Measurements from ENCODE around the gene RAB40C.

RAB40C gene

DNA sequence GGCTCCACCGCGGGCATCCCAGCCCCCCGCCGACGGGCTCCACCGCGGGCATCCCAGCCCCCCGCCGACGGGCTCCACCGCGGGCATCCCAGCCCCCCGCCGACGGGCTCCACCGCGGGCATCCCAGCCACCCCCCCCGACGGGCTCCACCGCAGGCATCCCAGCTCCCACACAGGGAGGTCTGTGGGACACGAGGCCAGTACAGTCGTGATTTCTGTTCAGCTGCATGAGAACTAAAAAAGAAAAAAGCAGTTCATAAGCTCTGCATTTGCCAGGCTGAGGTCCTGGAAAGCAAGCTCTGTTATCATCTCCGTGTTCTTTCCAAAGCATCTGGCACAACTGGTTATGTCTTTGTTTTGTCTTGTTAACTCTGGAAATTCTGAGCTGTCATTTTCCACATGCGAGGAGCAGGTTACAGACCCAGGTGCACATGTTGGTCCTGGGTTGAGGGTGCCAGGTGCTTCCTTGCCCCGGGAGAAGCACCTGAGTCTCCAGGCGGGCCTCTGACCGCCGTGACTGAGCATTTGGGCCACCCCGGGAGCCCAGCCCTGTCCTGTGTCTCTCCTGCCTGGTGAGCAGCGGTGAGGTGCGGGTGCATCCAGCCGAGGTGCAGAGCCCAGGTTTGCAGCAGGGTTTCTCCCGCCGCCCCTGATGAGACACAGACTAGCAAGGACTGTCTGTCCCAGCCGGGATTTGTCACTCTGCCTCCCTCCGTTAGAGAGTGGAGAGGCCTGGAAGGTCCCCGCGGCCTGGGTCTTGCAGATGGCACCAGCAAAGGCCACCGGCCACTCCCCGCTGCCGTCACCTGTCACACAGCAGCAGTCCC is 31.0 kb downstream of the RAB40C start:
- no peak for DNase-seq (ENCODE audit: low spot score)
- H3K4me3 Mint-ChIP-seq, result no peak overlapping the region
- no peaks in the 10 kb centered on the region for H3K36me3 Mint-ChIP-seq (ENCODE audit: low read depth)
- H3K9me3 Mint-ChIP-seq, result no peaks in the 10 kb centered on the region
- no peak overlapping the region for H3K27ac Mint-ChIP-seq
- H3K27me3 Mint-ChIP-seq (ENCODE audit: low read depth), result no peaks in the 10 kb centered on the region
- no peaks in the 10 kb centered on the region for H3K4me1 Mint-ChIP-seq (ENCODE audit: low read depth)

DNA sequence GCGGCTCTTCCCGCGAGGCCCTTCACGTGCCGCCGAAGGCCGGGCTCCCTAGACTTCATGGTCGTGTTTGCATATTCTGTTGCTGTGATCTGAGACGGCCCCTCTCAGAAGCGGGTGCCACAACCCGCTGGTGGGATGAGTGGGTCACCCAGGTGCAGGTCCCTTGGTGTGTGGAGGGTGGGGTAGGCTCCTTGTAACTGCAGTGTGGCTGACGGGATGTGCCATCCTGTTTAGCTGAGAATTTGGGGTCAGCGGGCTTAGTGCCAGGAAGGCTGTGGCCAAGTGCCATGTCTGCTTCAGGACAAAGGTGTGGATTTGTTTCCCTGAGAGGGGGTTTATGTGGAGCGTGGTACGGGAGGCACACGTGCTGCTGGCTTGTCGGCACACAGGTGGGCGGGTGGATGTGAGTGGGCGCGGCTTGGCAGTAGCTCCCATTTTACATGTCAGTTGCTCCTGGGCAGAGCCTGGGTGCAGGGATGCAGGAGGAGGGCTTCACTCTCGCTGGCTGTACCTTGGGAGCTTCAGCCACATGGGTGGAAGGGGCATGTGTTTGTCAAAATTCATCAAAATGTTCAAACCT is 31.8 kb downstream of the RAB40C start:
- Mint-ChIP-seq H3K27me3 (ENCODE audit: low read depth) (no peaks in the 10 kb centered on the region), H3K27ac (no peak overlapping the region), H3K9me3 (no peaks in the 10 kb centered on the region), H3K4me3 (no peak overlapping the region), H3K4me1 (ENCODE audit: low read depth) (no peaks in the 10 kb centered on the region), H3K36me3 (ENCODE audit: low read depth) (no peaks in the 10 kb centered on the region)
- no peak for DNase-seq (ENCODE audit: low spot score)

DNA sequence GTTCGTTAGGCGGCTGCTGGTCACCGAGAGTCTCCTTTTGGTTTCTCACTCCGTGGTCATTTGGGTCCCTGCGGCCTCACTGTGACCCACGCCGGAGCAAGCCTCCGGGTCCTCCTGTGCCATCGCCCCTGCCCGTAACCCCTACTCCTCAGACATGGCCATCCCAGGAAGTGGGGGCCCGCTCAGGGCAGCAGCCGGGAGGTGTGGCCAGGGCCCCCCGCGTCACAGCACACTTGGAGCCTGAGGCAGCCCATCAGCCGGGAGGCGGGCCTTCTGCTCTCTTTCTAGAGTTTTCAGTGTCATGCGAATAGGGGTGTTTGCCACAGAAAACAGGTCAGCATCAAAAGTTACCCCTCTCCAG is 33.0 kb downstream of the RAB40C start:
- DNase-seq (ENCODE audit: low spot score), result no peak
- H3K27me3 Mint-ChIP-seq (ENCODE audit: low read depth), result no peaks in the 10 kb centered on the region
- no peaks in the 10 kb centered on the region for H3K9me3 Mint-ChIP-seq
- no peak overlapping the region for H3K4me3 Mint-ChIP-seq
- no peak overlapping the region for H3K27ac Mint-ChIP-seq
- H3K4me1 Mint-ChIP-seq (ENCODE audit: low read depth), result no peaks in the 10 kb centered on the region
- no peaks in the 10 kb centered on the region for H3K36me3 Mint-ChIP-seq (ENCODE audit: low read depth)

DNA sequence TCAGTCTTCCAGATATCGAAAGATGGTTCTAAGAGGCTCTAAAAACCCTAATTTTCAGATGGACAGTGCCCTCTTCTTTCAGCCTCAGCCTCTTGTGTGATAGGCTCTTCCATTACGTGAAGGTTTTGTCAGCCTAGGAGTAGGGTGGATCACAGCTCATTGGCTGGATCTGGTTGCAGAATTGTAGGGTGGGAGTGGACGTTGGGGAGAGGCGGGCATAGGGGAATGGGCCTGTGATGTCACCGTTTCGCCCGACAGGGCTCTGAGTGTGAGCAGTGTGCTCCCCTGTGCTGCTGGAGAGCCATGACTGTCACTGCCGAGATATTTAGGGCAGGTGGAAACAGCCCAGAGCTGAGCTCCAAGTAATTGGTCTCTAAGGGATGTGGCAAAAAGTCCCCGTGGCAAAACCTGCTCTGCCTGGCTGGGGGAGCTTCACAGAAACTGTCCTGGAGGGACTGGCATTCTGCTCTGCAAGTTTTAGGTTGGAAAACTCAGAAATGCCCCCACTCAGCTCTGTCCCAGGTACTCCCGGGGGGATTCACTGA is 34.7 kb downstream of the RAB40C start:
- no peak for DNase-seq (ENCODE audit: low spot score)
- no peak overlapping the region for H3K27ac Mint-ChIP-seq
- H3K4me1 Mint-ChIP-seq (ENCODE audit: low read depth), result no peaks in the 10 kb centered on the region
- no peaks in the 10 kb centered on the region for H3K9me3 Mint-ChIP-seq
- H3K27me3 Mint-ChIP-seq (ENCODE audit: low read depth), result no peaks in the 10 kb centered on the region
- no peak overlapping the region for H3K4me3 Mint-ChIP-seq
- H3K36me3 Mint-ChIP-seq (ENCODE audit: low read depth), result no peaks in the 10 kb centered on the region

DNA sequence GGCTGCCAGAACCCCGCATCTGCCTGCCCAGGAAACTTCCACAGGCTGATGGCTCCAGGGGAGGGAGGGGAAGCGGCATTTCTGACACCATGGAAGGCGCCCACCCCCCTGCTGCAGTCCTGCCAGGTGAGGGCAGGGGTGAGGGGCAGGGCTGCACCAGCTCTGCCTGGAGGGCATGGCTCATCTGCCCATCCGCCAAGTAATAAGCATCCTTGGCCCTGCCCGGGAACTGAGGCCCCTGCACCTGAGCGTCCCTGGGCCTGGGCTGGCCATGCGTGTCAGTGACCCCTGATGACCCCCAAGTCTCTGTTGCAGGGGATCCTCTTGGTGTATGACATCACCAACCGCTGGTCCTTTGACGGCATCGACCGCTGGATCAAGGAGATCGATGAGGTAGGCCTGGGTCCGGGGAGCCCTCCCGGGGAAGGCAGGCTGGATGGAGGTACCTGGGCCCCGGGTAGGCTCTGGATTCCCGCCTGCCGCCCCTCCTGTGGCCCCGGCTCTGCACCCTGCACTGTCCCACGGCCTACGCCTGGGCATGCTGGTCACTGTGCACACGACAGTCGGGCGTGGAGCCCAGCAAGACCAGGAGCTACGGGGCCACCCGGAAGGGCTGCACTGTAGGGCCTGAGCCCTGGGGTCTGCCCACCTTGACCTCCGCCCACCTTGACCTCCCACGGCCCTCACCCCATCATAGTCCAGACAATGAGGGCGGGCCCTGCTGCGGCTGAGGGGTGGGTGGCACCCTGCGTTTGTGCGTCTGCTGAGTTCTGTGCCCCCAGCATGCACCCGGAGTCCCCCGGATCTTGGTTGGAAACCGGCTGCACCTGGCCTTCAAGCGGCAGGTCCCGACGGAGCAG is 35.5 kb downstream of the RAB40C start:
- no peak for DNase-seq (ENCODE audit: low spot score)
- H3K4me3 Mint-ChIP-seq, result no peak overlapping the region
- H3K4me1 Mint-ChIP-seq (ENCODE audit: low read depth), result no peaks in the 10 kb centered on the region
- H3K9me3 Mint-ChIP-seq, result no peaks in the 10 kb centered on the region
- no peak overlapping the region for H3K27ac Mint-ChIP-seq
- H3K36me3 Mint-ChIP-seq (ENCODE audit: low read depth), result no peaks in the 10 kb centered on the region
- H3K27me3 Mint-ChIP-seq (ENCODE audit: low read depth), result no peaks in the 10 kb centered on the region

DNA sequence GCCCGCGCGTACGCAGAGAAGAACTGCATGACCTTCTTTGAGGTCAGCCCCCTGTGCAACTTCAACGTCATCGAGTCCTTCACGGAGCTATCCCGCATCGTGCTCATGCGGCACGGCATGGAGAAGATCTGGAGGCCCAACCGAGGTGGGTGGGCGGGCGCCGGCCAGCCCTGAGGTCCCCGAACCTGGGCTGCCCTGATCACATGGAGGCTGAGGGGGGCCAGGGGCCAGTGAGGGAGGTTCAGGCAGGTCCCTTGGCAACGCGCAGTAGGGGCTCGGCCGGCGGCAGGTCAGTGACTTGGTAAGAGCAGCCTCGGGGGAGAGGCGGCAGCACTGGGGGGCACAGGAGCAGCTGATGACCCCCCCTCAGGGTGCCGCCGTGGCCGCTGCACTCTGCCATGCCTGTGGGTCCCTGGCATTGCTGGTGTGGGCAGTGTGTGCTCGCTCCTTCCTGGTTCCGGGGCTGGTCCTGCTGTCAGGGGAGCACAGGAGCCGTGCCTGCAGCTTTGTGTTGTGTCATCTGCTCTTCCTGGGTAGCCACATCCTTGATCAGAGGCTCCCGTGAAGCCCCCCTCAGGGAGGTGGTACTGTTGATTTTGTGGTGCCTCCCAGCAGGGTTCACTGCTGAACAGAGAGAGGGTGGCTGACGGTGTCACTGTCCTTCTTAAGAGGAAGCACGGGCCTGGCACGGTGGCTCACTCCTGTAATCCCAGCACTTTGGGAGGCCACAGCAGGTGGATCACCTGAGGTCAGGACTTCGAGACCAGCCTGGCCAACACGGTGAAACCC is 36.3 kb downstream of the RAB40C start:
- Mint-ChIP-seq H3K27ac (no peak overlapping the region), H3K4me1 (ENCODE audit: low read depth) (no peaks in the 10 kb centered on the region), H3K27me3 (ENCODE audit: low read depth) (no peaks in the 10 kb centered on the region), H3K36me3 (ENCODE audit: low read depth) (no peaks in the 10 kb centered on the region), H3K9me3 (no peaks in the 10 kb centered on the region), H3K4me3 (no peak overlapping the region)
- no peak for DNase-seq (ENCODE audit: low spot score)

DNA sequence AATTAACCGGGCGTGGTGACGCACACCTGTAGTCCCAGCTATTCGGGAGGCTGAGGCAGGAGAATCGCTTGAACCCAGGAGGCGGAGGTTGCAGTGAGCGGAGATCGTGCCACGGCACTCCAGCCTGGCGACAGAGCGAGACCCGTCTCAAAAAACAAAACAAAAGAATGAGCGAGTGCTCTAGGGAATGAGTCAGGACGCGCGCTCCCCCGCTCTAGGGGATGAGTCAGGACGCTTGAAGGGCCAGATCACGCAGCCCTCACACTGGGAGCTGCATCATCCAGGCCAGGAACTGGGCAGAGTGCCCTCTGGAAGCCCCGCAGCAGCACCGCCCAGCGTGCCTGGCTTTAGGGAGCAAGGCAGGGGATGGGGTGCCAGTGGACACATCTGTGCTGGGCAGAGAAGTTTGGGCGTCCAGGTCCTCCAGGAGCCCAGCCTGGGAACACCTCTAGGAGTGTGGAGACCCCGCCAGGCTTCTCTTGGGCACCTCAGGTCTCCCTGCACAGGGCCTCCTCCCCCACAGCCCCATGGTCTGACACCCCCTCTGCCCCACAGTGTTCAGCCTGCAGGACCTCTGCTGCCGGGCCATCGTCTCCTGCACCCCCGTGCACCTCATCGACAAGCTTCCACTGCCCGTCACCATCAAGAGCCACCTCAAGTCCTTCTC is 37.1 kb downstream of the RAB40C start:
- Mint-ChIP-seq H3K4me3 (no peak overlapping the region), H3K9me3 (no peaks in the 10 kb centered on the region)

DNA sequence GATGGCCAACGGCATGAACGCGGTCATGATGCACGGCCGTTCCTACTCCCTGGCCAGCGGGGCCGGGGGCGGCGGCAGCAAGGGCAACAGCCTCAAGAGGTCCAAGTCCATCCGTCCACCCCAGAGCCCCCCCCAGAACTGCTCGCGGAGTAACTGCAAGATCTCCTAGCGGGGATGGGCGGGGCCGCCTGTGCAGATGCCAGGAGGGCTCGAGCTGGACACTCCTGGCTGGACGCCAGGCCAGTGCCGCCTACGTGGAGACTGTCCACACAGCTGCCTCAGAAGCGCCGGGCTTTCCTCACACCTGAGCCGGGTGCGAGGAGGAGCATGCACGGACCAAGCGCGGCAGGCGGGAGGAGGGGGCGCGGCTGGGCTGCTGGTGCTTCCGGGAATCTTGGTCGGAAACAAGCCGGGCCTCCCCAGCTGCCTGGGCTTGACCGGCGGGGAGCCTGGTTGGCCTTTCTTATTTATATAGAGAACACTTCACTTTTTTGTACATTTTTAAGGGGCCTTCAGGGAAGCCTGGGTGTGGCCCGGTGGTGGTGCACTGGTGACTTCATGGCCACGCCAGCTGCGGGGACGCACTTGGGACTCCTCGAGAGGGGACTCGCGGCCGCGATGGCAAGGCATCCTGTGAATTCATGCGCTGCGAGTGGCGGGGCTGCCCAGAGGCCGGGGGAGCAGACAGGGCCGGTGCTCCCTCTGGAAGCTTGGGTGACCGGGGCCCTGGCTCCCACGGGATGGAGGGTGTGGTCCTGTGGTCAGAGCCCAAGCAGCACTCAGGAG is 37.8 kb downstream of the RAB40C start:
- DNase-seq (ENCODE audit: low spot score), result no peak
- no peaks in the 10 kb centered on the region for H3K9me3 Mint-ChIP-seq
- no peaks in the 10 kb centered on the region for H3K27me3 Mint-ChIP-seq (ENCODE audit: low read depth)
- H3K4me3 Mint-ChIP-seq, result no peak overlapping the region
- no peak overlapping the region for H3K27ac Mint-ChIP-seq
- no peaks in the 10 kb centered on the region for H3K4me1 Mint-ChIP-seq (ENCODE audit: low read depth)
- no peaks in the 10 kb centered on the region for H3K36me3 Mint-ChIP-seq (ENCODE audit: low read depth)

More for the DNA sequence above, 37.1 kb downstream of the RAB40C start:
- H3K36me3 Mint-ChIP-seq (ENCODE audit: low read depth), result no peaks in the 10 kb centered on the region
- H3K4me1 Mint-ChIP-seq (ENCODE audit: low read depth), result no peaks in the 10 kb centered on the region
- no peak for DNase-seq (ENCODE audit: low spot score)
- H3K27me3 Mint-ChIP-seq (ENCODE audit: low read depth), result no peaks in the 10 kb centered on the region
- H3K27ac Mint-ChIP-seq, result no peak overlapping the region

DNA sequence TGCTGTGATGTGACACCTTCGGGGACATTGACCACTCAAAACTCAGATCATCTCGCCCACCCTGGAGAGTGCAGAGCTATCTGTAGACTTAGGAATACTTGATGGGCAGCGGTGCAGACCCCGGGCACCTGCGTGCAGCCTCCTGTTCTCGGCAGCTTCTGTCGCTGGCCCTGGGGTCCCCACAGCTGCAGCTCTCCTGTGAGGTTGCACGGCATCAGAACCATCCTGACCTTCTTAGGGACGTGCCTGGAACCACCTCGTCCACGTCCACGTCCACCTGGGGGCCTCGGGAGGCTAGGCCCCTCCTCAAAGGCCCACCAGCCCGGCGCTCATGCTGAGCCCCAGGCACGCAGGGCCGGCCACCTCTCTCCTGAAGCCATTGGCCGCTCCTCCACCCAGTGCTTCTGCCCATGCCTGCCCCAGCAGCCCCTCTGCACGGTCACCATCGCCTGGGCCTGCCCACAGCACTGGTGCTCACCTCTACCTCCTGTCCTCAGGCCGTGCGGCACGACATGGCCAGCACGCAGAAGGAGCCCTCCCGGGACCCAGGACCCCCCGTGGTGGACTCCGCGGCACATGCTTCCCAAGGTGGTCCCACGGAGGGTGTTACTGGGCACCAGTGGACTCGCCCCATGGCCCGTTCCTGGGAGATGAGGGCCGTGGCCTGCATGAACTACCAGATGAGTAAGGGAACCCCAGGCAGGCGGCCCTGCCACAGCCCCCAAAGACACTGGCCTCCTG is 38.6 kb downstream of the RAB40C start:
- Mint-ChIP-seq H3K36me3 (ENCODE audit: low read depth) (no peaks in the 10 kb centered on the region), H3K4me1 (ENCODE audit: low read depth) (no peaks in the 10 kb centered on the region), H3K9me3 (no peaks in the 10 kb centered on the region), H3K27ac (no peak overlapping the region), H3K4me3 (no peak overlapping the region), H3K27me3 (ENCODE audit: low read depth) (no peaks in the 10 kb centered on the region)
- DNase-seq (ENCODE audit: low spot score), result no peak

DNA sequence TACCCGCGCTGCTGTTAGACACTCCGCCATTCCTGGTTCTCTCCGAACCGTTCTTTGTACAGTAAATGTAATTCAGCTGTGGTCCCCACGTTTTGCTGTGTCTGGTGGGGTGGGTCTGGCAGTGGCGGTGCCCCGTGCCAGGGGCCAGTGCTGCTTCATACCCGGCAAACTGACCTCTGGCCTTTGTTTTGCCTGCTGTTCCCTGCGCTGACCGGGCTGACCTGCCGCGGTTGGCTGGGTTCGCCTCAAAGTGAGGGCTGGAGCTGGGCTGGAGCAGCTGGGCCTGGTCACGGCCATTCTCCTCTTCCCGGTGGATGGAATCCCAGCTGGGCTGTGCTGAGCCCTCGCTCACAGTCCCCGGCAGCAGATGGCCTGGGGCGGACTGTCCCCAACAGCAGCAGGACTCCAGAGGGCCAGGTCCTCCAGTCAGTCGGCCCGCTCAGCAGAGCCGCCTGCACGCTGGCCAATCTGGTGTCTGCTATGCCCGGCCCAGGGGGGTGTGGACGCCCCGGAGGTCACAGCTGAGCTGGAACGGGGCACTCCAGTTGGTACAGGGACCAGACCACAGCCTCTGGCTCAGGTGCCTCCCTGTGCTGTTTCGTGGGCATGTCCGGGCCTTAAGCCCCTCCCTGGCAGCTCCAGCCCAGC is 39.4 kb downstream of the RAB40C start:
- Mint-ChIP-seq H3K36me3 (ENCODE audit: low read depth) (no peaks in the 10 kb centered on the region), H3K9me3 (no peaks in the 10 kb centered on the region), H3K4me3 (no peak overlapping the region), H3K4me1 (ENCODE audit: low read depth) (no peaks in the 10 kb centered on the region), H3K27me3 (ENCODE audit: low read depth) (no peaks in the 10 kb centered on the region), H3K27ac (no peak overlapping the region)
- no peak for DNase-seq (ENCODE audit: low spot score)

DNA sequence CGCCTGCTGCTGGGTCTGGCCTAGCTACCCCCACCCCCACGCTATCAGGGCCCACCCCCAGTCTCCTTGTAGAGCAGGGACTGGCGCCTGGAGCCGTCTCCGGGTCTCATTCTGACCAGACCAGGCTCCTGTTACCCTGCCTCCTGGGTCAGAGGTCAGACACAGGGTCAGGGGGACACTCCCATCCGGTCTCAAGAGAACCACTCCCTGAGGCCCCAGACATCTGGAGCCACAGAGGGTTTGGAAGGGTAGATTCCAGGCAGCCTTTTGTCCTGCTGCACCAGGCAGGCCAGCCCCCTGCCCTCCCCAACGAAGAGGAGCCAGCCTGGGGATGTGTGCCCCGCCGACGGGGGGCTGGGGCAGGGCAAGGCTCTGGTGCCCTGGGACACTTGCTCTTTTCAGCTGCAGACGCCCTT is 40.0 kb downstream of the RAB40C start:
- no peaks in the 10 kb centered on the region for H3K9me3 Mint-ChIP-seq
- DNase-seq (ENCODE audit: low spot score), result no peak
- H3K4me3 Mint-ChIP-seq, result no peak overlapping the region
- no peaks in the 10 kb centered on the region for H3K27me3 Mint-ChIP-seq (ENCODE audit: low read depth)
- peaks cover 1% of the 10 kb centered on the region for H3K4me1 Mint-ChIP-seq (ENCODE audit: low read depth)
- no peaks in the 10 kb centered on the region for H3K36me3 Mint-ChIP-seq (ENCODE audit: low read depth)
- H3K27ac Mint-ChIP-seq, result no peak overlapping the region
